Islet of Langerhans (tissue), 1 donor: ENCODE measurements around the gene RO60.

ENCODE experiments used
- FAIRE-seq: peaks from one replicate; lab custom pipeline; 2011; peaks lifted over from hg19 to GRCh38; lab: Jason Lieb, UNC

The RO60 gene

GRCh38 chr1:193062698-193063463, 3.5 kb downstream of the RO60 start:
- FAIRE-seq, result no peak

- FAIRE-seq, result no peak
These were observed 6.5 kb downstream of the RO60 start for GRCh38 chr1:193065954-193066353.

GRCh38 chr1:193066606-193067005, 7.2 kb downstream of the RO60 start:
- no peak for FAIRE-seq

DNA sequence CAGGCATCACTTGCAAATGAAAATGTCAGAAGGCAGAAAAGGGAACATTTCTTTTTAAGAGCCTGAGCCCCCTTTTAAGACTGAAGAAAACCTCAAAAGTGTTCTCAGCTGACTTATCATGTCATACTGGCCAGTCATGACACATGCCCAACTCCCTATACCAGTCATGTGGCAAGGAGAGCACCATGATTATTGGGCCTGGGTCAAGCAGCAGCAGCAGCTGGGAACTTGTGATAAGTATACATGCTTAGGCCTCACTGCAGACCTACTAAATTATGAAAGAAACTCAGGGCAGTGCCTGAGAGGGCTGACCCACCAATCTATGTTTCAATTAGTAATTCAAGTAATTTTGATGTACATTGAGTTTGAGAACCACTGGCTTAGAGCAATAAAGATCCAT, 8.6 kb downstream of the RO60 start:
- FAIRE-seq, result no peak

DNA sequence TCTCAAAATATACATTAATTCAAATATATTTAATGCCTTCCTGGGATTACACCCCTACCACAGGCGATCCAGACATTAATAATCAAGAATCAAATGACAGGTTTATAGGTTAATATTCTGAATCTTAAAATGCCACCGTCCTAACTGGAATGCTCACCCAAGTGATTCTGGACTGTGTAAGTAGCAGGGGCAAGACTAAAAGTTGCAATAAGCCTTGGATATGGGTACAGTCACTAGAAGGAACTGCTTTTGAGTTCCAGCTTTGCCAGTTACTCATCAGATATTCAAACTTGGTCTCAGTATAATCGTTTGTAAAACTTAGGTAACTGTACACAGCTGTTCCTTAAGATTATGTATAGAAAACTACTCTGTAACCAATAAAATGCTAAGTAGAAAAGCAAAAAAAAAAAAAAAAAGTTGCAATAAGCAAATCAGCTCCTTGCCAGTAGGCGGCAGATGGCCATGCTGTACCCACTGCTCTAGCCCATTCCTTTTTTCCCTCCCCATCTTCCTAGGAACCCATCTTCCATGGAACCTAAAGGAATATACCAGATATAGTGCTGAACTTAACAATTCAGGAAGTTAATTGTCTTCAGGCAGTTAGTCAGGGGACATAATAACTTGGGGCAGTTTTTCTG, 10.5 kb downstream of the RO60 start:
- no peak for FAIRE-seq

- FAIRE-seq, result no peak
These were observed 11.0 kb downstream of the RO60 start for GRCh38 chr1:193070386-193070753.

DNA sequence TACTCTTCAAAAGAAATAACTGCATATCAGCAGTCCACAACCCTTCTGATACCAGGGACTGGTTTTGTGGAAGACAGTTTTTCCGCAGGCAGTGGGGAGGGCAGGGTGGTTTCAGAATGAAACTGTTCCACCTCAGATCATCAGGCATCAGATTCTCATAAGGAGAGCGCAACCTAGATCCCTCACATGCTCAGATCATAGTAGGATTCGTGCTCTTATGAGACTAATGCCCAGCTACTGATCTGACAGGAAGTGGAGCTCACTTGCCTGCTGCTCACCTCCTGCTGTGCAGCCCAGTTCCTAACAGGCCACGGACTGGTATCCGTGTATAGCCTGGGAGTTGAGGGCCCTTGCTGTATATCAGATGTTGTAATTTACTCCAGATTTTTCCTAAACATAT, 11.5 kb downstream of the RO60 start:
- no peak for FAIRE-seq

GRCh38 chr1:193077991-193078390, 18.6 kb downstream of the RO60 start:
- FAIRE-seq, result no peak

GRCh38 chr1:193079187-193079586, 19.8 kb downstream of the RO60 start:
- FAIRE-seq, result no peak

- no peak for FAIRE-seq
These were observed 24.1 kb downstream of the RO60 start for GRCh38 chr1:193083365-193084088.

DNA sequence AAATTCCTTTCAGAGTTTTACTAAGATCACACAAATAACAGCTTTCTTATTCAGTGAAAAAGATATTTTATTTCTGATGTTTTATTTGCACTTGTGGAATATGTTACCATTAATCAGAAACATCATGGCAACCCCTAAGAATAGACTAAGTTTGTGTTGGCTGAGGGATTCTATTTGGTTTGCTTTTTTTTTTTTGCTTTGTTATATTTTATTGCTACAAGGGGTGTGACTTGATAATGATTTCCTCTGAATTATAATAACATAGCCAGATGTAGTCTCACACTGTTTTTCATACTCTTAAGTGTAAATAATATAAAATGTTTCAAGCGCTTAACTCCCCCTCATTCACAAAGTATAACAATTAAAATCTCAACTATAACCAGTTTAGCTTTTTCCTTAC, 25.9 kb downstream of the RO60 start:
- FAIRE-seq, result peak; percentile 13

GRCh38 chr1:193086342-193086741, 26.9 kb downstream of the RO60 start:
- peak; percentile 21 for FAIRE-seq

DNA sequence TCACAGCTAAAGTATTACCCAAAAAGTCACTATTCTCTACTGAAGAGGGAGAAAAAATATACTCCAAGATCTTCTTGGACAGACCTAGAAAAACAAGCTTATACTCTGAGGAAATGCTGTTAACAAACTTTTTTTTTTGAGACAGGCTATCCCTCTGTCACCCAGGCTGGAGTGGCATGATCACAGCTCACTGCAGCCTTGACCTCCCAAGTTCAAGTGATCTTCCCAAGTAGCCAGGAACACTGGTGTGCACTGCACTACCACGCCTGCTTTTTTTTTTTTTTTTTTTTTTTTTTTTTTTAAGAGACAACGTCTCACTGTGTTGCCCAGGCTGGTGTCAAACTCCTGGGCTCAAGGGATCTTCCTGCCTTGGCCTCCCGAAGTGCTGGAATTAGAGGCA, 28.5 kb downstream of the RO60 start:
- no peak for FAIRE-seq

DNA sequence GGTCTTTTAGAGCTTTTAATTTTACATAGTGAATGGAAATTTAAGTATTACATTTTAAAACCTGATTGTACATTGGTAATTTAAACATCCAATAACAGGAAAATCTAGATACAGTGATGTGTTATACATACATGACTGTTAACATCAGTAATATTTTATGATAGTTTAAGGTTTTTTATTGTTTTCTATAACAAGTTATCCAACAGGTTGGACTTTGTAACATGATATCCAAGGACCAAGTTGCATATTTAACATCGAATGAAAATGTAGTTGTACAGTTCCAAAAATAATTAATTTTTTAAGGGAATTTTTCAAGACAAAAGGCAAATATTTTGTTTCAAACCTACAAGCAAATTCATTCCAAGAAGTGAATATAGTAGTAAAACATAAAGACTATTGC, 31.5 kb downstream of the RO60 start:
- FAIRE-seq, result peak; percentile 81

GRCh38 chr1:193094112-193094511, 34.7 kb downstream of the RO60 start:
- no peak for FAIRE-seq

DNA sequence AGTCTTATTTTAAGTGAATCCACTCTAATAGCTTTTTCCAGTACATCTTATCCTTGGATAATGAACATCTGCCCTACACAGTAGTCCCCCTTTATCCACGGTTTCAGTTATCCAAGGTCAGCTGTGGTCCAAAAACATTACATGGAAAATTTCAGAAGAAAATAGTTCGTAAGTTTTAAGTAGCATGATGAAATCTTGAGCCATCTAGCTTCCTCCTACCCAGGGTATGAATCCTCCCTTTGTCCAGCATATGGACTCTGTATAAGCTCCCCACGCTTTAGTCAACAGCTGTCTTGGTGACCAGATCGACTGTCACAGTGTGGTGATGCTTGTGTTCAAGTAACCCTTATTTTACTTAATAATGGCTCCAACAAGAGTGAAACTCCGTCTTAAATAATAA, 43.2 kb downstream of the RO60 start:
- no peak for FAIRE-seq

GRCh38 chr1:193103759-193104501, 44.5 kb downstream of the RO60 start:
- FAIRE-seq, result no peak

- no peak for FAIRE-seq
These were observed 45.1 kb downstream of the RO60 start for GRCh38 chr1:193104502-193104906.

DNA sequence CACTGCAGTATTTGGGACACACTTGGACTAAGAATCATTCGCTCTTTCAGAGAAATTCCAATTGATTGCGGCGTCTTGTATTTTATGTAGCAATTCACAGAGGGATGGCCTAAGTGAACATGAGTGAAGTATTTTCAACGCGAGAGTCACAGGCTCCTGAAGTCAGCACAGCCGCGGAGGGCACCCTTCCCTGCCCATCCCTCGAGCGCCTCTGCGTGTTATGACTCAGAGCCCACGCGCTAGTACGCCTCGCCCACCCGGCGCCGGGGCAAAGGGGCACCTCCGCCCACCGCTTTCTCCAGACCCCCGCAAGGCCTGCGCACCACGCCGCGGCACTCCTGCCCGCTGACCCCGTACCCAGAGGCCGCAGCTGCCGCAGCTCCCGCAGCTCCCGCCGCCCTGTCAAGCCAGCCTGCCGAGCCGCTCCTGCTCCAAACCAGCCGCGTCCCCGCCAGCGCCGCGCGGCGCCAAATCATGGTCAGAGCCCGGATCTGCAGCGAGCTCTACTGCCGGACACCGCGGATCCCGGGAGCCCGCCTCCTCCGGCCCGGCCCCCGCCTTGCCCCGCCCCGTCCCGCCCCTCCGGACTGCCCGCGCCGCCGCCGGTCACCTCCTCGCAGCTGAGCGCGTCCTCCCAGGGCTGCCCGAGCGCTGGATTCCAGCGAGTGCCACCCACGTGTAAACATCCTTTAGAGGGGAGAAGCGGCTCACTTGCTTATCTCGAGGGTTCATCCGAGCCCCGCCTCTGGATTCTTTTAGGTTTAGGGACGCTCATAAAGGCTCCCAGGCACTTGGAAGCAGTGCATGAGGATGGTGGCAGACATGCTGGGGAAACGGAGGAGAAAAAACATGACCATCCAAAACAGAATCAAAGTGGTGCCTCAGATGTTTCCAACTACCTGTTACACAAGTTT, 45.8 kb downstream of the RO60 start, which contains the start of gene GLRX2:
Gene GLRX2 (minus strand): TSS at position 508 of the 914 bp plus-strand sequence. CDS start 32 bp downstream, at position 476.
- FAIRE-seq, result no peak

GRCh38 chr1:193105821-193106177, 46.4 kb downstream of the RO60 start:
- no peak for FAIRE-seq

GRCh38 chr1:193108471-193108870, 49.1 kb downstream of the RO60 start:
- no peak for FAIRE-seq
